ENCODE results near the gene TRPC4AP.
A peak's percentile ranks its signal among the peaks of the same experiment; 100 is the strongest.

TRPC4AP gene

GRCh38 chr20:35133031-35133430, 40.4 kb upstream of the TRPC4AP start:
- peaks cover 100% of the 10 kb centered on the region for H3K36me3 ChIP-seq
- H3K4me3 ChIP-seq (ENCODE audit: low read depth in 1 of 2, low read length in 1 of 2): no peak overlapping the region

GRCh38 chr20:35131934-35132333, 39.3 kb upstream of the TRPC4AP start:
- Histone ChIP-seq H3K36me3 (peaks cover 100% of the 10 kb centered on the region), H3K9me3 (no peaks in the 10 kb centered on the region), H3K27ac (no peak overlapping the region), H3K4me1 (ENCODE audit: control insufficient read depth in 1 of 2, insufficient read depth in 1 of 2, low read depth in 1 of 2, low read length in 1 of 2) (no peaks in the 10 kb centered on the region), H3K27me3 (no peaks in the 10 kb centered on the region), H3K4me3 (ENCODE audit: low read depth in 1 of 2, low read length in 1 of 2) (no peak overlapping the region)
- TF ChIP-seq CTCF (IDR thresholded peaks at IDR 0.05): no peak

More at GRCh38 chr20:35133031-35133430, 40.4 kb upstream of the TRPC4AP start:
- TF ChIP-seq CTCF (IDR thresholded peaks at IDR 0.05): no peak
- Histone ChIP-seq H3K27ac (no peak overlapping the region), H3K27me3 (no peaks in the 10 kb centered on the region), H3K4me1 (ENCODE audit: control insufficient read depth in 1 of 2, insufficient read depth in 1 of 2, low read depth in 1 of 2, low read length in 1 of 2) (no peaks in the 10 kb centered on the region), H3K9me3 (no peaks in the 10 kb centered on the region)

- peaks cover 99% of the 10 kb centered on the region for H3K36me3 ChIP-seq
- TF ChIP-seq CTCF (IDR thresholded peaks at IDR 0.05): no peak
- H3K27ac ChIP-seq: peak overlapping the region; percentile 55
- no peaks in the 10 kb centered on the region for H3K27me3 ChIP-seq
- H3K4me1 ChIP-seq (ENCODE audit: control insufficient read depth in 1 of 2, insufficient read depth in 1 of 2, low read depth in 1 of 2, low read length in 1 of 2): no peaks in the 10 kb centered on the region
- H3K9me3 ChIP-seq: no peaks in the 10 kb centered on the region
- H3K4me3 ChIP-seq (ENCODE audit: low read depth in 1 of 2, low read length in 1 of 2): no peak overlapping the region
Measured at GRCh38 chr20:35129647-35130069, 37.1 kb upstream of the TRPC4AP start.

GRCh38 chr20:35125753-35126152, 33.1 kb upstream of the TRPC4AP start:
- Histone ChIP-seq H3K4me1 (ENCODE audit: control insufficient read depth in 1 of 2, insufficient read depth in 1 of 2, low read depth in 1 of 2, low read length in 1 of 2) (no peaks in the 10 kb centered on the region), H3K27ac (no peak overlapping the region), H3K4me3 (ENCODE audit: low read depth in 1 of 2, low read length in 1 of 2) (no peak overlapping the region), H3K9me3 (no peaks in the 10 kb centered on the region), H3K27me3 (no peaks in the 10 kb centered on the region), H3K36me3 (peaks cover 99% of the 10 kb centered on the region)
- TF ChIP-seq CTCF (IDR thresholded peaks at IDR 0.05): no peak

GRCh38 chr20:35122756-35123405, 30.3 kb upstream of the TRPC4AP start:
- no peaks in the 10 kb centered on the region for H3K4me1 ChIP-seq (ENCODE audit: control insufficient read depth in 1 of 2, insufficient read depth in 1 of 2, low read depth in 1 of 2, low read length in 1 of 2)
- H3K9me3 ChIP-seq: no peaks in the 10 kb centered on the region
- no peak for TF ChIP-seq CTCF (IDR thresholded peaks at IDR 0.05)
- no peak overlapping the region for H3K4me3 ChIP-seq (ENCODE audit: low read depth in 1 of 2, low read length in 1 of 2)
- H3K27me3 ChIP-seq: no peaks in the 10 kb centered on the region
- H3K27ac ChIP-seq: no peak overlapping the region
- H3K36me3 ChIP-seq: peaks cover 99% of the 10 kb centered on the region
